ENCODE data around the gene UMPS.

The UMPS gene

GRCh38 chr3:124730129-124730940, at the start of gene UMPS:
TSS of gene UMPS (plus strand) at chr3:124730452. CDS start at chr3:124730472, 20 bp downstream.
- ATAC-seq: peak; percentile 99
- H3K27me3 Mint-ChIP-seq: no peaks in the 10 kb centered on the region
- peak within 1 kb of the TSS; percentile 98 to 99 for H3K4me3 Mint-ChIP-seq
- peak within 1 kb of the TSS; percentile 99 to 100 for H3K27ac Mint-ChIP-seq
- peaks cover 44% of the 10 kb centered on the region for H3K4me1 Mint-ChIP-seq
- no peaks in the 10 kb centered on the region for H3K9me3 Mint-ChIP-seq
- peak; percentile 87 to 91 for DNase-seq

DNA sequence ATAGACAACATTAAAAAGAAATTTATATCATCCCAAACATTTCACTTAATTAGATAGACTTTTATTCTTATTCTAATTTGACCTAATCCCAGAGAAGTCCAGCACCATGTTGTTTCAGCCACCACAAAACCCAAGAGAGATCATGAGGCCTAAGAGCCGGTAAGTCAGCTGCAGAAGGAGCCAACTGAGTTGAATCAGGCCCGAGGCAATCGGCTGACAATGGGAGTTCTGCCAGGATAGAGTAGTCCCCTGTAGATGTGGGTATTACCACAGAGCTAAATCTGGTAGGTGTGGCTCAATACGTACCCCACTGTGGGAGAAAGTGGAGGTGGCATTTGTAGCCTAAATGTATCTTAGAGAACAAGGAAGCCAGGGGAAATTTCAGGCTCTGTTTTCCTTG, 49.7 kb upstream of the UMPS start:
- Mint-ChIP-seq H3K9me3 (no peaks in the 10 kb centered on the region), H3K27me3 (peaks cover 39% of the 10 kb centered on the region), H3K4me1 (no peaks in the 10 kb centered on the region), H3K27ac (no peak overlapping the region), H3K4me3 (no peak overlapping the region)
- ATAC-seq (no peak), DNase-seq (no peak)

GRCh38 chr3:124682263-124682662, 48.0 kb upstream of the UMPS start:
- peaks cover 6% of the 10 kb centered on the region for H3K4me1 Mint-ChIP-seq
- peak overlapping the region in 1 of 2 donors; percentile 10 for H3K27ac Mint-ChIP-seq
- H3K9me3 Mint-ChIP-seq: no peaks in the 10 kb centered on the region
- ATAC-seq: no peak
- peaks cover 56% of the 10 kb centered on the region for H3K27me3 Mint-ChIP-seq
- H3K4me3 Mint-ChIP-seq: no peak overlapping the region
- DNase-seq: no peak

- H3K4me1 Mint-ChIP-seq: peaks cover 14% of the 10 kb centered on the region
- no peak overlapping the region for H3K4me3 Mint-ChIP-seq
- no peak overlapping the region for H3K27ac Mint-ChIP-seq
- H3K9me3 Mint-ChIP-seq: no peaks in the 10 kb centered on the region
- ATAC-seq: no peak
- H3K27me3 Mint-ChIP-seq: peaks cover 64% of the 10 kb centered on the region
- DNase-seq: no peak
Measured at GRCh38 chr3:124684459-124684858, 45.8 kb upstream of the UMPS start.

DNA sequence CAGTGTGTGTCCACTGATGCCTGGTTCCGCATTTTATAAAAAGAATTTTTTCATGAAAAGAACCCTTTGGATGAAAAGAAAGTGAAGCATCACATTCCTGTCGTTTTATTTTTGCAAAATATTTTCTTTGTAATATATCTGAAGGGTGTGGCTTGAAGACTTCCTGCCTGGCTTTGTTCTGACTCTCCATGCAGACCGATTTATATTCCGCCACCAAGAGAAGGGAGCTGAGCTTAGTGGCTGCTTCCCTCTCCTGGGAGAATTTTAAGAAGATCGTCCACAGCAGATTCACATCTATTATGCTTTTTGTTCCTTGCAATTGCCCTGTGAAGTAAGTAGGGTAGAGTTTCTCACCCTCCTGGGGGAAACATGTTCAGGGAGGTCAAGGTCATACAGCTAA, 45.2 kb upstream of the UMPS start:
- Mint-ChIP-seq H3K4me3 (no peak overlapping the region), H3K27me3 (peaks cover 57% of the 10 kb centered on the region), H3K27ac (no peak overlapping the region), H3K4me1 (peaks cover 14% of the 10 kb centered on the region), H3K9me3 (no peaks in the 10 kb centered on the region)
- DNase-seq: no peak
- ATAC-seq: no peak

DNA sequence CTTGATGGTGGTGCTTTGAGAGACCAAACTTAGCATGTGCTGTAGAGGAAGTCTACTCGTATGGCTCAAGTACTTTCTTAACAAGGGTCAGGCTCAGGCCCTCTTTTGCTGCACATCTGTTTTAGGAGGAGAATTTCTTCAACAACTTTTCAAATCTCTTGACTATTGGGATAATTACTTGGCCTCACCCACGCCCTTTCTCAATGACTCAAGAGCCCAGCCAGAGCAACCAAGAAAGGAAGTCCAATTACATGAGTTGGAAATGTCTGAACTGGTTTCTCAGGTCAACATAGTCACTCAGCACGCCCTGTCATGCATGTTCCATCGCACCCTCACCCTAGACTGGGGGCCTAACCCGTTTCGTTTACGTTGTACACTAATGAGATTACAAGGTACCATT, 44.8 kb upstream of the UMPS start:
- ATAC-seq (no peak), DNase-seq (no peak)
- H3K9me3 Mint-ChIP-seq: no peaks in the 10 kb centered on the region
- H3K27me3 Mint-ChIP-seq: peaks cover 56% of the 10 kb centered on the region
- peaks cover 14% of the 10 kb centered on the region for H3K4me1 Mint-ChIP-seq
- no peak overlapping the region for H3K4me3 Mint-ChIP-seq
- H3K27ac Mint-ChIP-seq: no peak overlapping the region

DNA sequence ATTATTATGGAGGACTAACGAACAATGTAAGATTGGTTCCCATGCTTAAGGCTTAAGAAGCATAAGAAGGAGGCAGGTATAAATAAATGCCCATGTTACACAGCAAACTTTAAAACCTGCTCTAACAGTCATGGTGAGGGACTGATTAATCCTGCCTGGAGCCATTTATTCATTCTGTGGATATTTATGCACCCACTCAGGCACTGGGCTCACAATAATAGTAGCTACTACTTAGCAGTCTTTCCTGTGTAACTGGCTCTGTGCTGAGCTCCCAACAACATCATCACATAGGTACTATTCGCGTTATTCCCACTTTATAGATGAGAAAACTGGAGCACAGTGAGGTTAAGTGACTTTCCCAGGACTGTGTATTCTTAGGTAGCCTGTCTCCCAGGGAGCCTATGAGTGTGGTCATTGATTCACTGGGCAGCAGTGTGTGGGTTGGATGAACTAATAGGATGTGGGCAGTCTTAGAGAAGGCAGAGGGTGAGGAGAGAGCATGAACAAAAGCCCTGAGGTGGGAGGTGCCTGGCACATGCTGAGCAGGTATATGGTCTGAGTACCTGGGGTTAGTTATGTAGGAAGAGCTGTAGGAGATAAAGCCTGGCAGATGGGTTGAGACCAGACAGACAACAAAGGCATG, 44.1 kb upstream of the UMPS start:
- DNase-seq: no peak
- peak; percentile 46 for ATAC-seq
- Mint-ChIP-seq H3K4me3 (no peak overlapping the region), H3K27me3 (peaks cover 56% of the 10 kb centered on the region), H3K4me1 (peaks cover 14% of the 10 kb centered on the region), H3K27ac (no peak overlapping the region), H3K9me3 (no peaks in the 10 kb centered on the region)

DNA sequence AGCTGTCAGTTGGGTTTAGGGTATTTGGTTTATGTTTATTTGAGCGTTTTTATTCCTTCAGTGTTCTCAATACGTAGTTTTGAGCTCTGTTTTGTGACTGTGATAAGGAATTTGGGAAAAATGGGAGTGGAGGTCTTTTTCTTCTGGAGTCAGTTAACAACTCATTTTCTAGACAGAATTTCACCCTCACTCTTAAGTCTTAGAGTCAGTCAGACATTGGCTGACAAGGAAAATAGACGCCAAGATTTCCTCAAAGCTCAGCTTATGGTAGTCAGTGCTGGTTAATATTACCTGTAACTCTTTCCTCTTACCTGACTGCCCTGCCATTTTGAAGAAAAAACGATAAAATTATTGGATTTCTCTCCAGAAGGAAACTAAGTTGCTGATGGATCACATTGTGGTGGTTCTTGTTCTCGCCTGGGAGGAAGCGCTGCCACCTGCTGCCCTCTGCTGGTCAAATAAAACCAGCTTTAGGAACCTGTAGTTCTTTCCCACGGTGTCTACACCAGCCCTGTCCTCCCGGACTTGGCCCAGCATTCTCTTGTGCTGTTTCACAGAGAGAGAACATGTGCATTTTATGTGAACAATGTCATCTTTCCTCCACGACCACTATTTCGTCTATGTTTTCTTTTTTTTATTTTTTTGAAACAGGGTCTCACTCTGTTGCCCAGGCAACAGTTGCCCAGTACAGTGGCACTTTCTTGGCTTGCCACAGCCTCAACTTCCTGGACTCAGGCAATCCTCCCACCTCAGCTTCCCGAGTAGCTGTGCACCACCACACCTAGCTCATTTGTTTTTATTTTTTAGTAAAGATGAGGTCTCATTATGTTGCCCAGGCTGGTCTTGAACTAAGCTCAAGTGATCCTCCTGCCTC, 41.4 kb upstream of the UMPS start:
- no peaks in the 10 kb centered on the region for H3K9me3 Mint-ChIP-seq
- DNase-seq (peak; percentile 67 to 71), ATAC-seq (peak; percentile 87)
- H3K27me3 Mint-ChIP-seq: peaks cover 49% of the 10 kb centered on the region
- H3K27ac Mint-ChIP-seq: no peak overlapping the region
- H3K4me3 Mint-ChIP-seq: no peak overlapping the region
- peaks cover 14% of the 10 kb centered on the region for H3K4me1 Mint-ChIP-seq

DNA sequence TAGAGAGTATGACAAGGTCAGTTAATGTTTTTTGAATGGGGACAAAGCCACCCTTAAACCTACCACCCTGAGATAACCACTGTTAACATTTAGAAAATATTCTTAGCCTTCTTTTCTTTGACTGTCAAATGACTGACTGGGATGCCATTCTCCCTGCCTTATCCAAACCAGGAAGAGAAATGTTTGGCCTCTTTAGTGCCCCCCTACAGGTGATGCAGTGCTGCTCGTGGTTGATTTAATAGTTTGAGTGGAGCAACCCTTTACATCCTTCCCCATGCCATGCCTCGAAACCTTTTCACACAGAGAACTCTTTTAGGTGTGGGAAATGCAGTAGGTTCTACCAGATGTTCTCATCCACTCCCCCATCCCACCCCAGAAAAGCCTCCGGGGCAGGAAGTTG, 38.7 kb upstream of the UMPS start:
- peaks cover 8% of the 10 kb centered on the region for H3K4me1 Mint-ChIP-seq
- H3K27ac Mint-ChIP-seq: no peak overlapping the region
- ATAC-seq: no peak
- no peaks in the 10 kb centered on the region for H3K9me3 Mint-ChIP-seq
- DNase-seq: no peak
- H3K4me3 Mint-ChIP-seq: no peak overlapping the region
- peaks cover 21% of the 10 kb centered on the region for H3K27me3 Mint-ChIP-seq

DNA sequence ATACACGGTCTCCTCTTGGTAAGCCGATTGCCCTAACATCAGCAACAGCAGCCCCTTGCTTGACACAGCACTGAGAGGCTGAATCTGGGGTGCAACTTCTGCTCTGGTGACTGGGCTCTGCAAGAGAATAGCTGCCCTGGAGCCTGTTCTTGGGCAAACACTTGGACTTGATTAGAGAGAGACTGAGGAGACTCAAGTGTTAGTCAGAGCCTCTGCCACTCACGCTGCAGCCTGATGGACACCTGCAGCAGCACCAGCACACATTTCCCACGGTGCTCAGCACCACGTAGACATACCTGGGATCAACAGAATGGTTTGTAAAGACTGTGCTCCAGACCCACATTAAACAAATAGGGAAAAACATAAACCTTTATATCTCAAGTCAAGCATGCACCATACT, 35.8 kb upstream of the UMPS start:
- DNase-seq (no peak), ATAC-seq (no peak)
- Mint-ChIP-seq H3K27me3 (peaks cover 4% of the 10 kb centered on the region), H3K9me3 (no peaks in the 10 kb centered on the region), H3K27ac (no peak overlapping the region), H3K4me3 (no peak overlapping the region), H3K4me1 (no peaks in the 10 kb centered on the region)

- ATAC-seq (no peak), DNase-seq (no peak)
- Mint-ChIP-seq H3K27me3 (peaks cover 12% of the 10 kb centered on the region), H3K27ac (no peak overlapping the region), H3K4me3 (no peak overlapping the region), H3K9me3 (no peaks in the 10 kb centered on the region), H3K4me1 (no peaks in the 10 kb centered on the region)
Measured at GRCh38 chr3:124695369-124695768, 34.9 kb upstream of the UMPS start.

GRCh38 chr3:124696006-124696405, 34.2 kb upstream of the UMPS start:
- no peak overlapping the region for H3K4me3 Mint-ChIP-seq
- peaks cover 19% of the 10 kb centered on the region for H3K27me3 Mint-ChIP-seq
- no peaks in the 10 kb centered on the region for H3K9me3 Mint-ChIP-seq
- ATAC-seq: no peak
- no peak for DNase-seq
- no peaks in the 10 kb centered on the region for H3K4me1 Mint-ChIP-seq
- H3K27ac Mint-ChIP-seq: no peak overlapping the region

GRCh38 chr3:124697302-124697701, 33.0 kb upstream of the UMPS start:
- DNase-seq (no peak), ATAC-seq (no peak)
- Mint-ChIP-seq H3K4me3 (no peak overlapping the region), H3K4me1 (no peaks in the 10 kb centered on the region), H3K9me3 (no peaks in the 10 kb centered on the region), H3K27me3 (peaks cover 21% of the 10 kb centered on the region), H3K27ac (no peak overlapping the region)

- Mint-ChIP-seq H3K4me1 (no peaks in the 10 kb centered on the region), H3K4me3 (no peak overlapping the region), H3K9me3 (no peaks in the 10 kb centered on the region), H3K27ac (no peak overlapping the region), H3K27me3 (peaks cover 21% of the 10 kb centered on the region)
- ATAC-seq: no peak
- DNase-seq: no peak
Measured at GRCh38 chr3:124698030-124698770, 32.1 kb upstream of the UMPS start.

DNA sequence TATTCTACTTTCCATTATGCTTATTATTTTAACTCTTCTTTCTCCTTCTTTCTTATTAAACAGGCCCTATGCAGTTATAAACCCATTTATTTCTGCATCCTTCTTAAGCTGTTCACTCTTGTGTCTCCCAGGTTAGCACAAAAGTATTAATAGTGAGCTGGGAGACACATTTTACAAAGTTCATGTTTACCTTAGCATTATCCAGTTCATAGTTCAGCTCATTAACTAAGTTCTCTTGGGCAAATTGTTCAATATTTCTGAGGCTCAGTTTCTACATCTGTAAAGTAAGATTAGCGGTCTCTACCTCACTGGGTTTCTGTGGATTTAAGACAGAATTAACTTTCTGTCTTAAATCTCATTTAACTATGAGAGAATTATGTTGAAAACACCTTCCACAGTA, 31.2 kb upstream of the UMPS start:
- peaks cover 21% of the 10 kb centered on the region for H3K27me3 Mint-ChIP-seq
- H3K27ac Mint-ChIP-seq: no peak overlapping the region
- H3K4me1 Mint-ChIP-seq: no peaks in the 10 kb centered on the region
- no peaks in the 10 kb centered on the region for H3K9me3 Mint-ChIP-seq
- ATAC-seq: no peak
- no peak for DNase-seq
- no peak overlapping the region for H3K4me3 Mint-ChIP-seq

Measured in stimulated activated naive CD8-positive, alpha-beta T cell treated with anti-CD3 and anti-CD28 coated beads, Interleukin-15, amount 100 ng/mL, for 72 hours (primary cell).